Activated naive CD8-positive, alpha-beta T cell treated with anti-CD3 and anti-CD28 coated beads, Interleukin-2, amount 10 ng/mL, durations not matched to agents 7 days and 5 days (primary cell): Measurements from ENCODE around the gene CMTM5. TPM values are rescaled to one million over a fixed set of nuclear protein-coding genes. Genes with fewer than 3 reads are reported as not detected.
"Not testable (repeated sequence)": the region's sequence is repeated elsewhere in the genome, so short reads cannot be mapped to it uniquely, and the experiment has no call there.

Experiments used
- ATAC-seq: fragments of 150-1000 bp; cut with Tn5 transposase; one replicate; pipeline ENCODE4 v1.10.0; 2021; ENCODE audit warnings: low read depth, moderate library complexity
- POLR2A ChIA-PET: fragments of 350-600 bp; sonication (Branson Sonifier 250); formaldehyde crosslinking; loops from one replicate; lab custom pipeline; 2021; ENCODE audit warnings: antibody characterized with exemption; lab: Charles Lee
- DNase-seq: peaks from one replicate; pipeline ENCODE4 v3.0.0; 2021
- H3K27ac Mint-ChIP-seq: one replicate; pipeline ENCODE4 v1.8.0; 2022; ENCODE audit warnings: mild to moderate bottlenecking, mixed read lengths
- H3K27me3 Mint-ChIP-seq: one replicate; pipeline ENCODE4 v1.8.0; 2022; ENCODE audit warnings: mild to moderate bottlenecking, moderate library complexity, mixed read lengths
- H3K36me3 Mint-ChIP-seq: one replicate; pipeline ENCODE4 v1.8.0; 2021; ENCODE audit warnings: mild to moderate bottlenecking, mixed read lengths
- H3K4me1 Mint-ChIP-seq: one replicate; pipeline ENCODE4 v1.8.0; 2021; ENCODE audit warnings: mixed read lengths
- H3K4me3 Mint-ChIP-seq: one replicate; pipeline ENCODE4 v1.8.0; 2022; ENCODE audit warnings: mild to moderate bottlenecking, moderate library complexity, mixed read lengths
- H3K9me3 Mint-ChIP-seq: one replicate; pipeline ENCODE4 v1.8.0; 2021; ENCODE audit warnings: mixed read lengths
- total RNA-seq, 2 experiments: library from RNA; stranded (reverse); gene quantifications; one replicate each; pipeline ENCODE4 v1.2.3, GENCODE V29; 2021

Gene CMTM5
- total RNA-seq, 2 experiments from 2014 or later: not detected

- Mint-ChIP-seq H3K36me3 (no peaks in the 10 kb centered on the region), H3K9me3 (no peaks in the 10 kb centered on the region), H3K4me3 (no peak overlapping the region), H3K27me3 (no peaks in the 10 kb centered on the region), H3K4me1 (peaks cover 2% of the 10 kb centered on the region), H3K27ac (no peak overlapping the region)
- ATAC-seq (no peak), DNase-seq (no peak)
- POLR2A ChIA-PET: no interaction called here
Measured at GRCh38 chr14:23413681-23414080, 36.8 kb downstream of the CMTM5 start.

GRCh38 chr14:23414254-23414653 lies 37.4 kb downstream of the CMTM5 start:
- POLR2A ChIA-PET: no interaction called here
- no peak for DNase-seq
- ATAC-seq: no peak
- Mint-ChIP-seq H3K27ac (no peak overlapping the region), H3K36me3 (no peaks in the 10 kb centered on the region), H3K27me3 (no peaks in the 10 kb centered on the region), H3K4me1 (no peaks in the 10 kb centered on the region), H3K4me3 (no peak overlapping the region), H3K9me3 (no peaks in the 10 kb centered on the region)

GRCh38 chr14:23414906-23415820 lies 38.3 kb downstream of the CMTM5 start:
- H3K27me3 Mint-ChIP-seq: no peaks in the 10 kb centered on the region
- H3K36me3 Mint-ChIP-seq: no peaks in the 10 kb centered on the region
- POLR2A ChIA-PET: no interaction called here
- H3K4me3 Mint-ChIP-seq: no peak overlapping the region
- ATAC-seq: no peak
- no peaks in the 10 kb centered on the region for H3K9me3 Mint-ChIP-seq
- H3K4me1 Mint-ChIP-seq: peaks cover 1% of the 10 kb centered on the region
- no peak for DNase-seq
- H3K27ac Mint-ChIP-seq: no peak overlapping the region

GRCh38 chr14:23415821-23416778 lies 39.3 kb downstream of the CMTM5 start:
- ATAC-seq: no peak
- no peaks in the 10 kb centered on the region for H3K36me3 Mint-ChIP-seq
- no peak overlapping the region for H3K27ac Mint-ChIP-seq
- POLR2A ChIA-PET: no interaction called here
- H3K4me3 Mint-ChIP-seq: no peak overlapping the region
- peaks cover 5% of the 10 kb centered on the region for H3K4me1 Mint-ChIP-seq
- H3K9me3 Mint-ChIP-seq: no peaks in the 10 kb centered on the region
- no peaks in the 10 kb centered on the region for H3K27me3 Mint-ChIP-seq
- DNase-seq: no peak

- Mint-ChIP-seq H3K4me1 (peaks cover 12% of the 10 kb centered on the region), H3K36me3 (no peaks in the 10 kb centered on the region), H3K27ac (no peak overlapping the region), H3K27me3 (no peaks in the 10 kb centered on the region), H3K4me3 (no peak overlapping the region), H3K9me3 (no peaks in the 10 kb centered on the region)
- DNase-seq: no peak
- no peak for ATAC-seq
- POLR2A ChIA-PET: no interaction called here
Measured at GRCh38 chr14:23416801-23417200, 40.0 kb downstream of the CMTM5 start.

GRCh38 chr14:23417269-23417668 lies 40.4 kb downstream of the CMTM5 start:
- H3K36me3 Mint-ChIP-seq, H3K27me3 Mint-ChIP-seq, H3K9me3 Mint-ChIP-seq, ATAC-seq, POLR2A ChIA-PET, H3K27ac Mint-ChIP-seq, H3K4me3 Mint-ChIP-seq, DNase-seq: not testable (repeated sequence)
- H3K4me1 Mint-ChIP-seq: peaks cover 15% of the 10 kb centered on the region

GRCh38 chr14:23418021-23418420 lies 41.2 kb downstream of the CMTM5 start:
- Mint-ChIP-seq H3K9me3 (no peaks in the 10 kb centered on the region), H3K36me3 (no peaks in the 10 kb centered on the region), H3K27ac (no peak overlapping the region), H3K4me1 (peaks cover 15% of the 10 kb centered on the region), H3K4me3 (no peak overlapping the region), H3K27me3 (no peaks in the 10 kb centered on the region)
- POLR2A ChIA-PET: no interaction called here
- no peak for ATAC-seq
- no peak for DNase-seq

GRCh38 chr14:23419646-23420045 lies 42.8 kb downstream of the CMTM5 start:
- peaks cover 15% of the 10 kb centered on the region for H3K4me1 Mint-ChIP-seq
- ATAC-seq, H3K27me3 Mint-ChIP-seq, H3K27ac Mint-ChIP-seq, H3K36me3 Mint-ChIP-seq, POLR2A ChIA-PET, H3K4me3 Mint-ChIP-seq, H3K9me3 Mint-ChIP-seq, DNase-seq: not testable (repeated sequence)

GRCh38 chr14:23421594-23421993 lies 44.7 kb downstream of the CMTM5 start:
- H3K36me3 Mint-ChIP-seq: no peaks in the 10 kb centered on the region
- POLR2A ChIA-PET: no interaction called here
- H3K27ac Mint-ChIP-seq: peak overlapping the region; percentile 9
- H3K4me1 Mint-ChIP-seq: peaks cover 15% of the 10 kb centered on the region
- ATAC-seq (peak; percentile 75), DNase-seq (no peak)
- no peak overlapping the region for H3K4me3 Mint-ChIP-seq
- H3K9me3 Mint-ChIP-seq: no peaks in the 10 kb centered on the region
- H3K27me3 Mint-ChIP-seq: no peaks in the 10 kb centered on the region

GRCh38 chr14:23423657-23424056 lies 46.8 kb downstream of the CMTM5 start:
- POLR2A ChIA-PET: no interaction called here
- Mint-ChIP-seq H3K4me1 (peaks cover 15% of the 10 kb centered on the region), H3K27me3 (no peaks in the 10 kb centered on the region), H3K36me3 (no peaks in the 10 kb centered on the region), H3K4me3 (no peak overlapping the region), H3K27ac (no peak overlapping the region), H3K9me3 (no peaks in the 10 kb centered on the region)
- DNase-seq: no peak
- ATAC-seq: no peak

GRCh38 chr14:23425169-23425568 lies 48.3 kb downstream of the CMTM5 start:
- DNase-seq: no peak
- no peaks in the 10 kb centered on the region for H3K36me3 Mint-ChIP-seq
- peak overlapping the region; percentile 7 for H3K27ac Mint-ChIP-seq
- H3K4me3 Mint-ChIP-seq: no peak overlapping the region
- POLR2A ChIA-PET: no interaction called here
- peaks cover 2% of the 10 kb centered on the region for H3K27me3 Mint-ChIP-seq
- no peaks in the 10 kb centered on the region for H3K9me3 Mint-ChIP-seq
- peaks cover 15% of the 10 kb centered on the region for H3K4me1 Mint-ChIP-seq
- ATAC-seq: no peak

GRCh38 chr14:23425798-23426197 lies 49.0 kb downstream of the CMTM5 start:
- H3K9me3 Mint-ChIP-seq, H3K4me3 Mint-ChIP-seq, ATAC-seq, H3K27ac Mint-ChIP-seq, DNase-seq, H3K27me3 Mint-ChIP-seq, H3K36me3 Mint-ChIP-seq, POLR2A ChIA-PET: not testable (repeated sequence)
- peaks cover 18% of the 10 kb centered on the region for H3K4me1 Mint-ChIP-seq

GRCh38 chr14:23428686-23429495 lies 52.0 kb downstream of the CMTM5 start:
- DNase-seq (no peak), ATAC-seq (no peak)
- Mint-ChIP-seq H3K4me3 (no peak overlapping the region), H3K9me3 (no peaks in the 10 kb centered on the region), H3K27me3 (peaks cover 4% of the 10 kb centered on the region), H3K4me1 (peaks cover 5% of the 10 kb centered on the region), H3K27ac (no peak overlapping the region), H3K36me3 (no peaks in the 10 kb centered on the region)
- POLR2A ChIA-PET: no interaction called here
